Activated T-helper 1 cell treated with anti-CD3 and anti-CD28 coated beads, Interleukin-12 subunit alpha, Interleukin-12 subunit beta, Interleukin-2, Interleukin-4 antibody, amounts not matched to agents 30 ng/mL and 10 ng/mL and 1 ng/mL, durations not matched to agents 14 hours and 24 hours and 36 hours (primary cell): ENCODE results near the gene UGT1A10. TPM values are rescaled to one million over a fixed set of nuclear protein-coding genes. Genes with fewer than 3 reads are reported as not detected.

Experiments
- total RNA-seq: library from RNA; stranded (reverse); gene quantifications from 2 replicates; pipeline ENCODE4 v1.2.3, GENCODE V29; 2022

The UGT1A10 gene
- total RNA-seq, 1 donor from 2014 or later, result not detected

Other genes with a start within 250 kb of the UGT1A10 start
- gene USP40, start 69.7 kb upstream of the UGT1A10 start, total RNA-seq, result 10.1 and 11.2 TPM in 2 replicates
- gene UGT1A8, start 18.8 kb upstream of the UGT1A10 start, total RNA-seq, result not detected in 2 replicates
- not detected in 2 replicates for gene UGT1A9, start 35.5 kb downstream of the UGT1A10 start, total RNA-seq
- gene UGT1A7, start 45.5 kb downstream of the UGT1A10 start, total RNA-seq, result not detected in 2 replicates
- not detected in 2 replicates for gene UGT1A6, start 56.4 kb downstream of the UGT1A10 start, total RNA-seq
- not detected in 2 replicates for gene UGT1A5, start 76.5 kb downstream of the UGT1A10 start, total RNA-seq
- not detected in 2 replicates for gene UGT1A4, start 82.3 kb downstream of the UGT1A10 start, total RNA-seq
- not detected in 2 replicates for gene UGT1A3, start 92.6 kb downstream of the UGT1A10 start, total RNA-seq
- not detected in 2 replicates for gene UGT1A1, start 123.8 kb downstream of the UGT1A10 start, total RNA-seq
- not detected in 2 replicates for gene MROH2A, start 141.9 kb downstream of the UGT1A10 start, total RNA-seq
- gene HJURP, start 218.1 kb downstream of the UGT1A10 start, total RNA-seq, result 38.2 and 40.4 TPM in 2 replicates